ENCODE results near the gene CACNA2D3.

DNA sequence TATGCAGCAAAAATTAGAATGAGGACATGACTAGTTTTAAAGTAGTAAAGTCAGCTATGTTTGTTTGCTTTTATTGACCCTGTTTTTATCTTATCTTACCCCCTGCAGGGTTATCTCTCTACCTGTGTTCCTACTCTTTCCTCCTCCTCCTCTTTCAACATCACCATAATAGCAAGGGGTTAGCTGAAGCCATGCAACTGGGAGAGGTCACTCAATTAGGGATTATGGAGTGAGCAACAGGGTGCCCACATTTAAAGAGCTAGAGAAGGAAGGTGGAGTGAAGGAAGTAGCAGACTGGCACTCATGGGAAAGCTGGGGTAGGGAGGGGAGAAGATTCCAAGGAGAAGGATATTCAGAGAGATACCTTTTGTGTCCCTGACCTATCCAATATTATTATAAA lies 679.6 kb downstream of the CACNA2D3 start:
- TF ChIP-seq, protein P1, sequence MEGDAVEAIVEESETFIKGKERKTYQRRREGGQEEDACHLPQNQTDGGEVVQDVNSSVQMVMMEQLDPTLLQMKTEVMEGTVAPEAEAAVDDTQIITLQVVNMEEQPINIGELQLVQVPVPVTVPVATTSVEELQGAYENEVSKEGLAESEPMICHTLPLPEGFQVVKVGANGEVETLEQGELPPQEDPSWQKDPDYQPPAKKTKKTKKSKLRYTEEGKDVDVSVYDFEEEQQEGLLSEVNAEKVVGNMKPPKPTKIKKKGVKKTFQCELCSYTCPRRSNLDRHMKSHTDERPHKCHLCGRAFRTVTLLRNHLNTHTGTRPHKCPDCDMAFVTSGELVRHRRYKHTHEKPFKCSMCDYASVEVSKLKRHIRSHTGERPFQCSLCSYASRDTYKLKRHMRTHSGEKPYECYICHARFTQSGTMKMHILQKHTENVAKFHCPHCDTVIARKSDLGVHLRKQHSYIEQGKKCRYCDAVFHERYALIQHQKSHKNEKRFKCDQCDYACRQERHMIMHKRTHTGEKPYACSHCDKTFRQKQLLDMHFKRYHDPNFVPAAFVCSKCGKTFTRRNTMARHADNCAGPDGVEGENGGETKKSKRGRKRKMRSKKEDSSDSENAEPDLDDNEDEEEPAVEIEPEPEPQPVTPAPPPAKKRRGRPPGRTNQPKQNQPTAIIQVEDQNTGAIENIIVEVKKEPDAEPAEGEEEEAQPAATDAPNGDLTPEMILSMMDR (IDR thresholded peaks at IDR 0.05), result no peak
- no peak for TF ChIP-seq POLR2A (IDR thresholded peaks at IDR 0.05)

Measured in lower leg skin (tissue), 3 donors.